NCI-H2081 treated with DMSO at 0.1 percent for 48 hours (cell line): ENCODE measurements around the gene TMEM130.
"Not testable (repeated sequence)": the region's sequence is repeated elsewhere in the genome, so short reads cannot be mapped to it uniquely, and the experiment has no call there.

Experiments
- DNase-seq: peaks from one replicate; lab custom pipeline; 2025; lab: John Stamatoyannopoulos, UW

The TMEM130 gene

DNA sequence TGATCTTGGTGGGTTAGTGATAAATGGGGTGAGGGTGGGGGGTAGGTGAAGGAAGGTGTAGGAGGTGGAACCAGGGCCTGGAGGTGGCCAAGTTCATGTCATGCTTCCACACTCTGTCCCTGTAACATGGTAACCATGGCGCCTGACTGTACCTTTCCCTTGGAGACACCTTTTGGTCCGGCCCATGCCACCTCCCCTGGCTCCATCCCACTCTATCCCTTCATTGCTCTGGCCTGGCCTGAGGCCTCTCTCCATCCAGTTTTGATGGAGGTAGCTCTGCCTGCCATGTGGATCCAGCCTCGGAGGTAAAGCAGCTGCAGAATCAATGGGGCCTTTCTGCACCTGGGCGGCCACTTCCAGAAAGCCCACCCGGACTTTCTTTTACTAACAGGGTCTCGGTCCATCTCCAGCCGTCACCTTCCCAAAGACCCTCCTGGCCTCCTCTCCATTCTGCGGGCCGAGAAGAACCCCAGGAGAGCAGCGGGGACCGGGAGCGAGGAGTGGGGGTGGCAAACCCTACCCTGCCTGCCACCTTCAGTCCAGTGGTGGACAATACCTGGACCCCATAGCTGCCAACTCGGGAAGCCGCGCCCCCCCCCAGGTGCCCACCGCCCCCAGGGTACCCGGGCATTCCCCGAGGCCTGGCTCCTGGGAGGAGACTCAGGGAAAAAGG lies 8.0 kb upstream of the TMEM130 start:
- DNase-seq: no peak

DNA sequence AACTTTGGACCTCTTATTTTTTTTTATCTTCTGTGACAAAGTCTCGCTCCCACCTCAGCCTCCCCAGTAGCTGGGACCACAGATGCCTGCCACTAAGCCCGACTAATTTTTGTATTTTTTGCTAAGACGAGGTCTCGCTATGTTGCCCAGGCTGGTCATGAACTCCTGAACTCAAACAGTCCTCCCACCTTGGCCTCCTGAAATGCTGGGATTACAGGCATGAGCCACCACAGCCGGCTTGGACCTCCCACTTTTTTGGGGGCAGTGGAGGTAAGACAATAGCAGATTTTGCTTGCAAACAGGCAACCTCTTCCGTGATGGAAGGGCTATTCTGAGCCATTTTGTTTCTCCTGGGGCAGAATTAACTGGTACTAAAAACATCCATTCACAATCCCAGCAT lies 7.3 kb upstream of the TMEM130 start:
- DNase-seq: no peak

DNA sequence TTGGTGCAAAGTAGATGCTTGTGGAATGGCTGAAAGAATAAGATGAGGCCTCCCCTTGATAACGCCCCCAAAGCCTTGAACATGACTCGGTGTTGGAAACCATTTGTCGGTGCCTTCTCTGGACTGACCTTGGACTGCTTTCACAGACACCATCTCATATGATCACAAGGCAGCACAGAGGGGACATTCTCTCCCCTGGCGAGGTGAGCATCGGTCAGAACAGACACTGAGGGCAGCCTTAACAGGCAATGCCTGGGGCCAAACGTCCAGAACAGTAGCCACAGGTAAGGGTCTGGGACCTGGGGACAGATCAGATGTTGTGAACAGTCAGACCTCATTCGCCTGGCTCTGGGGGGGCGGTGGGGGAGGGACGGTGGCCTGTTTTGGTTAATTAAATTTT lies 5.7 kb upstream of the TMEM130 start:
- DNase-seq: no peak

DNA sequence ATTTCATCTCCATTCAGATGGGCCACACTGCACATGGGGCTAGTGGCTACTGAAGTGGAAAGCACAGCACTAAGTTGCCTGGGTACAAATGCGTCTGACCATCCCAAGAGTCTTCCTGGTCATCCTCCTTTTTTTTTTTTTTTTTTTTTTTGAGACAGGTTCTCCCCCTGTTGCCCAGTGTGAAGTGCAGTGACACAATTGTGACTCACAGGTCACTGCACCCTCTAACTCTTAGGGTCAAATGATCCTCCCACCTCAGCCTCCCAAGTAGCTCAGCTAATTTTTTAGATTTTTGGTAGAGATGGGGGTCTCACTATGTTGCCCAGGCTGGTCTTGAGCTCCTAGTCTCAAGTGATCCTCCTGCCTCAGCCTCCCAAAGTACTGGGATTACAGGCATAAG lies 5.1 kb upstream of the TMEM130 start:
- DNase-seq: no peak

DNA sequence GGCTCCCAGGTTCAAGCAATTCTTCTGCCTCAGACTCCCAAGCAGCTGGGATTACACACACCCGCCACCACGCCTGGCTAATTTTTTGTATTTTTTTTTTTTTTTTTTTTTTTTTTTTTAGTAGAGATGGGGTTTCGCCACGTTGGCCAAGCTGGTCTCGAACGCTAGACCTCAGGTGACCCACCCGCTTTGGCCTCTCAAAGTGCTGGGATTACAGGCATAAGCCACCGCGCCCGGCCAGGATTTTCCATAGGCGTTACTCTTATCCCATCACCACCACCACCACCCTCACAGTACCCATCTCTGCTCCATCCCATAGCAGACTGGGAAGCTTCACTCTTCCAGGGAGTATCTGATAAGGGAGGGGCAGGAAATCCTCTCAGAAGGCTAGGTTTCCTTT lies 3.8 kb upstream of the TMEM130 start:
- not testable (repeated sequence) for DNase-seq

DNA sequence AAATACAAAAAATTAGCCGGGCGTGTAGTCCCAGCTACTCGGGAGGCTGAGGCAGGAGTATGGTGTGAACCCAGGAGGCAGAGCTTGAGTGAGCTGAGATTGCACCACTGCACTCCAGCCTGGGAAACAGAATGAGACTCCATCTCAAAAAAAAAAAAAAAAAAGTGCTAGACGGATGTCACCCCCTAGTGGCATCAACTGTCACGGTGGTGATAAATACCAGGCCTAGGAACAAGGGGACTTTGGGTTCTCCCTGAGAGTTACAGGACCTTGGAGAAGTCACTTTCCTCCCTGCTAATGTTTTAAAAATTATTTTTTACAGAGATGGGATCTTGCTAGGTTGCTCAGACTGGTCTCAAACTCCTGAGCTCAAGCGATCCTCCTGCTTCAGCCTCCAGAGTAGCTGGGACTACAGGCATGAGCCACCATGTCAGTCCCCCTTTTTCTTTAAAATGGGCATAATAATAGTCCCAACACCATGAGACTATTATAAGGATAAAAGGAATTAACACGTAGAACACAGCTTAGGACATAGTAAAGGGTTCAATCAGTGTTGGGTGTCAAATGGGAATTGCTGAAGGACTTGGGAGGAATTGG lies 2.6 kb upstream of the TMEM130 start:
- DNase-seq: no peak

DNA sequence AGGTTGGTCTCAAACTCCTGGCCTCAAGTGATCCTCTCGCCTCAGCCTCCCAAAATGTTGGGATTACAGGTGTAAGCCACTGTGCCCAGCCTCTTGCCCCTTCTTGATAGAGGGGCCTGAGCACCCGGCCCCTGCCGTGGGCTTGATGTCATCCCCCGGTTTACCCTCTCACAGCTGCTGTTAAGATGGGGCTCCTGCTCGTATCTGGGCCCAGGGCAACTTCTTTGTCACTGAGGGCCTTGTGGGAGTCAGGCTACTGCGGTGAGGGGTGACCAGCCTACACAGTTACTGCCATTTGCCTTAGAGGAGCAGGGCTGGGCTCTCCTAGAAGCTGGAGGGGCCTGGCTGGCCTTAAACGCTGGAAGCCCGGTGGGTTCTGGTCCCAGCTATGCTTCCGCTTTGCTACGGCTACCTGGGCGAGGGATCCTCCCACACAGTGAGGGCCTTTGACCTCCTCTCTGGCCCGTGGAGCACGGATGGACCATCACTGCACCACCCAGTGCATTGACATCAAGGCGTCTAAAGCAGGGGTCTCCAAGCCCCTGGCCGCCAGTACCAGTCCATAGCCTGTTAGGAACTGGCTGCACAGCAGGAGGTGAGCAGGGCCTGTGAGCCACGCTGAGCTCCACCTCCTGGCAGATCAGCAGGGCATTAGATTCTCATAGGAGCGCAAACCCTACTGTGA lies 1.1 kb upstream of the TMEM130 start:
- no peak for DNase-seq

DNA sequence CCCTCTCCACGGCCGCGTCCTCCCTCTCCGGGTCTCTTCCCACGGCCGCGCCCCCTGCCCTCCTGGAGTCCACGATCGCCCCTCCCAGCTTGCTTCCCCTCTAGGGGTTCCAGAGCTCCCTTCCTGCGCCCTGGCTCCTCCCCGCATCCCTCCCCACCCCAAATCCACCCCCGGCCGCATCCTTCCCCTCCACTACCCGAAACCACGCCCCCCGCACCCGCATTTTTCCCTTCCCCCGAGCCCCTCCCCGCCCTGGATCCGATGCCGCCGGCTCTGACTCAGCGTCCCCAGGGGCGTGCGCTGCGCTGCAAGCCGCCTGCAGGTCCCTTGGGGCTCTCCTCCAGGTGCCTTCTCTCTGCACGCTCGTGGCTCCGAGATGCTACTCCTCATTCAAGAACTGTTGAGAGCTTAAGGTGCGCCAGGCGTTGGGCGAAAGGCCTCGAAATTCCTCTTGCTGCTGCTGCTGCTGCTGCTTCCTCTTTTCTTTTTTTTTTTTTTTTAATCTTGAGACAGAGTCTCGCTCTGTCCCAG lies 372 bp upstream of the TMEM130 start:
- DNase-seq: no peak

DNA sequence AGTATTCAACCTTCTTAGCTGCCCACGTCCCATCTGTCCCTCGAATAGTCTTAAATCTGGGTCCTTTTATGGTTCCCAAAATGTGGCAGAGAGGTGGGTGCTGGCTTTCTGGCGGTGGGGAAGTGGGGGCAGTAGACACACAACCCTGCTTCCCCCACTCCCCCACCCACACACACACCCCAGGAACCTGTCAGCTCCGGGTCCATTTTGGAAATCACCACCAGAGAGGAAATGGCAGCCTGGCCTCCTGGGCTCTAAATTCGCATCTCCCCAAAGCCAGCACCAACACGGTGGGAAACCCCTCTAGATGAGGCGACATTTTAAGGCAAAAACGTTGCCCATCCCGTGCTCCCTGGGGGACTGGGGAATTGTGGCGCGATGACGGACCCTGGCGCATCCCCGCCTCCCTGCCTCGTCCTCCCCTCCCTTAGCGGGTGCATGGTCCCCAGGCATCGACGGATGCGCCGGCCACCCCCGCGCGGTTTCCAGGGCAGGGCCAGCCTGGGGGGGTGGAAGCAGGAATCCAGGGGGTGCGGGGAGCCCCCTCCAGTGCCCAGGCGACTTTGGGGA lies 702 bp downstream of the TMEM130 start:
- no peak for DNase-seq

DNA sequence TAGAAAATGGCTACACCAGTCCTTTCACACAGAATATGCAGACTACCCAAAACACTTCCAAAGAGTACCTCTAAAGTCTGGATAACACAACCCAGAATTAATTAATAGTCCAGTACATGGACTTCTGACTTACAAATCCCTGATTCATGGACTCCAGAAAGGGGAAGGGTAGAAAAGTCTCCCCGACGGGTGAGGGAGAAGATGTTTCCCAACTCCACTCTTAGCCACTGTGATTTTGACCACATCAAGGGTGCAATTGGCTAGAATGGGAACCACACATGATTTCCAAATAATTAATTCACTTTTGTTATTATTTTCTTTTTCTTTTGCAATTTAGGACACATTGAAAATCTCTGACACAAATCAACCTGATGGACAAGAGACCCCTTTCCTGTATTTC lies 1.4 kb downstream of the TMEM130 start:
- DNase-seq: no peak

DNA sequence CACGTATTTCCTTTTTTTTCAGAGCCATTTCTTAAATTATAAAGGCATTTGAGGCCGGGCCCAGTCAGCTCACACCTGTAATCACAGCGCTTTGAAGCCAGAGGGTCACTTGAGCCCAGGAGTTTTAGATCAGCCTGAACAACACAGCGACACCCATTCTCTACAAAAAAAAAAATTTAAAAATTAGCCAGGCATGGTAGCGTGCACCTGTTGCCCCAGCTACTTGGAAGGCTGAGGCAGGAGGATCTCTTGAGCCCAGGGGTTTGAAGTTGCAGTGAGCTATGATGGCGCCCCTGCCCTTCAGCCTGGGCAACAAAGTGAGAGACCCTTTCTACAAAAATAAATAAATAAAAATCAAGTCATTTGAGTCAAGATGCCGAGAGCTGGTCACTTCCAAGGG lies 3.0 kb downstream of the TMEM130 start:
- no peak for DNase-seq

DNA sequence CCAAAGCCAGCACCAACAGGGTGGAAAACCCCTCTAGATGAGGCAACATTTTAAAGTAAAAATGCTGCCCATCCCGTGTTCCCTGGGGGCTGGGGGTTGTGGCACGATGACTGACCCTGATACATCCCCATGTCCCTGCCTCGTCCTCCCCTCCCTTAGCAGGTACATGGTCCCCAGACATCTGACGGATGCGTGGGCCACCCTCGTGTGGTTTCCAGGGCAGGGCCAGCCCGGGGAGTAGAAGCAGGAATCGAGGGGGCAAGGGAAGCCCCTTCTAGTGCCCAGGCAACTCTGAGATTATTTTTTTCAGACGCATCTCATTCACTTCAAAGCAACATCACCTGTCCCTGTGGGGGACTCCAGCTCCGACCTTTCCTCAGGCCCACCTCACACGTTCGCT lies 3.5 kb downstream of the TMEM130 start:
- DNase-seq: no peak

DNA sequence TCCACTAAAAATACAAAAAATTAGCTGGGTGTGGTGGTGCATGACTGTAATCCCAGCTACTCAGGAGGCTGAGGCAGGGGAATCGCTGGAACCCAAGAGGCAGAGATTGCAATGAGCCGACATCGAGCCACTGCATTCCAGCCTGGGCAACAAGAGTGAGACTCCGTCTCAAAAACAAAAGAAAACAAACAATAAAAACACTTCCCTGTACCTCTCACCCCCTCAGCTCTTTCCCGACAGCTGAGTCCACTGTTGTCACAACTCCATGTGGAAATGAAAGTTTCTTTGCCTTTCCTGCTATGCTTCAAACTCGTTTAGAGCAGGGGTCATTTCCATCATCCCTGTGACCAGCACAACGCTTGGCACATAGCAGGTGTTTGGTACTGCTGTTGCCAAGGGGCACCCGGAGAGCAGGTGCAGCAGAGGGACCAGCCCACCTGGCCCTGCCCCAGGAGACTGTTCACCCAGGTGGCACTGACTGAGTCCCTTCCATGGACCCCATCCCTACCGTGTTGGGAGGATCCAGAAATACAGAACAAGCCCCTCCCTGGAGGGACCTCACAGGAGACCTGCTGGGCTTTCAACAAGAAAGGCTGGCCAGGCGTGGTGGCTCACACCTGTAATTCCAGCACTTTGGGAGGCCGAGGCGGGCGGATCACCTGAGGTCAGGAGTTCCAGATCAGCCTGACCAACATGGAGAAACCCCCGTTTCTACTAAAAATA lies 4.9 kb downstream of the TMEM130 start:
- DNase-seq: no peak

DNA sequence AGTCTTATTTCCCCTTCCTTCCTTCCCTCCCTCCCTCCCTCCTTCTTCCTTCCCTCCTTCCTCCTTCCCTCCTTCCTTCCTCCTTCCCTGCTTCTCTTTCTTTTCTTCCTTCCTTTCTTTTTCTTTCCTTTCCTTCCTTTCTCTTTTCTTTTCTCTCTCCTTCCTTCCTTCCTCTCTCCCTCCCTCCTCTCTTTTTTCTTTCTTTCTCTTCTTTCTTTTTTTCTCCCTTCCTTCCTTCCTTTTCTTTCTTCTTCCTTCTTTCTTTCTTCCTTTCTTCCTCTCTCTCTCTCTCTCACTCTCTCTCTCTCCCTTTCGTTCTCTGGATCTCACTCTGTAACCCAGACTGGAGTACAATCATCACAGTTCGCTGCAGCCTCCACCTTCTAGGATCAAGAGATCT lies 6.2 kb downstream of the TMEM130 start:
- no peak for DNase-seq

DNA sequence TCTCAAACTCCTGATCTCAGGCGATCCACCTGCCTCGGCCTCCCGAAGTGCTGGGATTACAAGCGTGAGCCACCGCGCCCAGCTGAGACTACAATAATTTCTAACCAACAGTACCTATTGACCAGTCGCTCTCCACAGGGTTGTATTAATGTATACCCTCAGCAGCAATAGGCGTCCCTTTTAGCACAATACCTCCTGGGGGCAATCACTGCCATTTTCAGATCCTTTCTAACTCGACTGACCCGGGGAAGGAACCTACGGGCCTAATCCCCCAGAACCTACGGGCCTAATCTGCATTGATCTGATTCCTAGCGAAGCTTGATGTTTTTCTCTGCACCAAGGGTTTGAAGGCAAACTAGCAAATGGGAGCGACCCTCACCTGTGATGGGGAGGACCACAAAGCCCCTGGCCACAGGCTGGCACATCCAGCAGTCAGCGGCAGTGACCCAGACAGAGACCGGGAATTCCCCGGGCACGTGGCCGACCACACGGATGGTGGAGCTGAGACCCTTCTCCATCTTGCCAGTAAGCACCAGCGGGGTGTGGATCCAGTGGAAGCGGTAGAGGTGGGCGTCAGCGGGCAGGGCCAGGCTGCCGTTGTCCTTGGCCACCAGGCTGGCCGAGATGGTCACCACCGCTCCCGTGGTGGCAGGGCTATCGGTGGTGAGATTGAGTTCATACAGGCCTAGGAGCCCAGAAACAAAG lies 6.9 kb downstream of the TMEM130 start:
- DNase-seq: no peak

DNA sequence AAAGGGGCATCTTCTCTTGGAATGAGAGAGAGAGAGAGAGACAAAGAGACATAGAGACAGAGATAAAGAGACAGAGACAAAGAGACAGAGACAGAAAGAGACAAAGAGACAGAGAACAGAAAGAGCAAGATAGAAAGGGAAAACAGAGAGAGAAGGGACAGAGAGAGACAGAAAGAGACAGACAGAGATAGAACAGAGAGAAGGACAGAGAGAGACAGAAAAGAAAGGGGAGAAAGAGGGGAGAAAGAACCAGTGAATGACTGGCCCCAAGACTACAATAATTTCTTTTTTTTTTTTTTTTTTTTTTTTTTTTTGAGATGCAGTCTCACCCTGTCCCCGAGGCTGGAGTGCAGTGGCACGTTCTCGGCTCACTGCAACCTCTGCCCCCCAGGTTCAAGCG lies 7.6 kb downstream of the TMEM130 start:
- no peak for DNase-seq

DNA sequence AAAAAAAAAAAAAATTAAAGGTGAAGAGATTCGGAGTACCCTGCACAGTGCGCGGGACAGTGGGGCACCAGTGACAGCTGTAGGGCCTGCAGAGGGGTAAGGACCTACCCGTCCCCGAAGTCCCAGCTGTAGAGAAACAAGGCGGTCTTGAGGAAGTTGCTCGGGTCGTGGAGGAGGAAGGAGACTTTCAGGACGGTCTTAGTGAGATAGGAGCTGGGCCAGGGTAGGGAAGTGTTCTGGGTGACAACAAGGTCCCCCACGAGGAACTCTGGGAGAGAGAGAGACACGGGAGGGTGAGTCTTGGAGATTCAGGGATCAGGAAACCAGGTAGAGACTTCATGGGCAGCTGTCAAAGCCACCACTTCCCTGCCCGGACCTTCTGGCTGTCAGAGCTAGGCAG lies 9.7 kb downstream of the TMEM130 start:
- no peak for DNase-seq

DNA sequence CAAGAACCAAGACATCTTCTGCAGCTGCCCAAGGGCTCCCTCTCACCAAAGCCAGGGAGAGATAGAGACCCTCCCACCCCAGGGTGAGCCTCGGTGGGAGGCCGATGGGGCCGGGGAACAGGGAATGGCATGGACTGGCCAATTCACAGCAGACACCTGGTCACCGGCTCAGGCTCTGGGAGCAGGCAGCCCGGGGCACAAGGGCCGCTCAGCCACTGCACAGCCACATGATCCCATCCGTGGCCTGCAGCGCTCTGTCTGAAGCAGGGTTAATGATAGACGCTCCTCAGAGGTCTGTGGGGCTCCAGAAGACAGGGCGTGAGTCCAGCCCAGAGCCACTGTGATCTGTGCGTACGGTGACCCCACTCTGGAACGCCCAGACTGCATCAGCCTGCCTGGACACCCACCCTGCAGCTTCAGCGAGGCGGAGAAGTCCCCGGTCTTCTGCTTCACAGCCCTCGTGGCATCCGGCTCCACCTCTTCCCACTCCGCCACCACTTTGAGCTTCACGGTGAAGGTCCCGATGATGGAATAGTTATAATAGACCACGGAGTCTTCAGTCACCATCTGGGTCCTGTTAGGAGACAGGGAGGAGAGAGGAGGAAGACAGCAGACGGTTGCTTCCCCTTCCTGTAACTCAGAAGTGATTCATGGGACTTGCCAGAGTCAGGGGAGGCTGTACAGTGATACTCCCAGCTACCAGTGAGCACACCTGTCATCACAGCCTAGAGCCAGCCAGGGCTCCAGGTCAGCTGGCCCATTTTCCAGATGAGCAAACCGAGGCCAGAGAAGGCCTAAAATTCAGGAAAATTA lies 14.0 kb downstream of the TMEM130 start:
- no peak for DNase-seq

DNA sequence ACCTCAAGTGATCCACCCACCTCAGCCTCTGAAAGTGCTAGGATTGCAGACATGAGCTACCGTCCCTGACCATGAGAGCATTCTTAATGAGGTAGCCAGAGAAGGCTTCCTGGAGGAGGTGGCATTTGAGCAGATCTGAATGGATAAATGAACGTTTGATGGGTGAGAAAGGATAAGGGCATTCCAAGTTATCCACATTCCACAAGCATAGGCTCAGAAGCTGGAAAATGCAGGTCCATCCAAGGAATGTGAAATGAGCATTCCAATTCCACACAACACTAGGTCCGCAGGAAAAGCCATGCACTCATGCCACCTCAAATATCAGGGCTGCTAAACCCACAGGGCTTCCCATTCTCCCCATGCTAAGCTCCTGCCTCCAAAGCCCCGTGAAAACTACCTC lies 17.0 kb downstream of the TMEM130 start:
- DNase-seq: no peak

DNA sequence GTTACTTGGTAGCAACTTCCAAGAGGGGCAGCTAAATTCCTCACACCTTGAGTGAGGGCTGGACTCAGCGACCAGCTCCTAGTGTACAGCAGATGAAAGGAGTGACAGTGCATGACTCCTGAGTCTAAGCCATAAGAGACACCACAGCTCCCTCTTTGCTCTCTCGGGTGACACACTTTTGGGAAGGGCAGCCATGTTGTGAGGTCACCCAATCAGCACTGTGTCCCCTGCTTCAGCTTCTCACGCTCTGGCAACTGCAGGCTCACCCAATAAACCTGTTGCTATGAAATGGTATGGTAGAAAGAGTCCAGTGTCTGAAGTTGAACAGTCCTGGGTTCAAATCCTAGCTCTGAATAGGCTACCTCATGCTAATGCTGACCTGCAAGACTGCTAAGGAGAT lies 20.9 kb downstream of the TMEM130 start:
- DNase-seq: no peak

DNA sequence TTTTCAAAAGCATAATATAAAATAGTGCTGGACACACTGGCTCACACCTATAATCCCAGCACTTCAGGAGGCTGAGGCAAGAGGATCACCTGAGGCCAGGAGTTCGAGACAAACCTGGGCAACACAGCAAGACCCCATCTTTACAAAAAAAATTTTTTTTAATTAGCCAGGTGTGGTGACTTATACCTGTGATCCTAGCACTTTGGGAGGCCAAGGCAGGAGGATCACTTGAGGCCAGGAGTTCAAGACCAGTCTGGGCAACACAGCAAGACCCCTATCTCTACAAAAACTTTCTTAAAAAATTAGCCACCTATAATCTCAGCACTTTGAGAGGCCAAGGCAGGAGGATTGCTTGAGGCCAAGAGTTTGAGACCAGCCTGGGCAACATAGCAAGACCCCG lies 27.3 kb downstream of the TMEM130 start:
- not testable (repeated sequence) for DNase-seq
